ENCODE data around the gene VGLL4.
"Not testable (repeated sequence)": the region's sequence is repeated elsewhere in the genome, so short reads cannot be mapped to it uniquely, and the experiment has no call there.

Gene VGLL4

GRCh38 chr3:11523572-11524101 is 120.1 kb downstream of the VGLL4 start:
- DNase-seq, result no peak

- no peak for DNase-seq
Measured at GRCh38 chr3:11522953-11523571, 120.7 kb downstream of the VGLL4 start.

GRCh38 chr3:11522398-11522715 is 121.4 kb downstream of the VGLL4 start:
- DNase-seq, result no peak

DNA sequence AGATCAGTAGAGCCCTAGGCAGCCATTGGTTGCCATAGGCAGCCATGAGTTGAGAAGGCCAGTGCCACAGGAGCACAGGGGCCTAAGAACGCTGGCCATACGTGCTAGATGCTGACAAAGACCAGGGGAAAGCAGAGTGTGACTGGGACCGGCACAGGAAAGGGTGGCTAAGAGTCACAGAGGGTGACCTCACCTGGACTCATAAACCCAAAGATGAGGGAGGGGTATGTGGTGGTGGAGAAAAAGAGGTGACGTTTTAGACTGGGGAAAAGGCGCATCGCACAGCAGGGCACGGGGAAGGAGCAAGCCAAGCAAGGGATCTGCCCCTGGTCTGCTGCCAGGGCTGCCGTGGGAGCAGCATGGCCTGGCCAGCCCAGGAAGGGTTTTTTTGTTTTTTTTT is 122.5 kb downstream of the VGLL4 start:
- no peak for DNase-seq

GRCh38 chr3:11517601-11518000 is 126.1 kb downstream of the VGLL4 start:
- no peak for DNase-seq

GRCh38 chr3:11514191-11514821 is 129.4 kb downstream of the VGLL4 start:
- DNase-seq, result no peak

DNA sequence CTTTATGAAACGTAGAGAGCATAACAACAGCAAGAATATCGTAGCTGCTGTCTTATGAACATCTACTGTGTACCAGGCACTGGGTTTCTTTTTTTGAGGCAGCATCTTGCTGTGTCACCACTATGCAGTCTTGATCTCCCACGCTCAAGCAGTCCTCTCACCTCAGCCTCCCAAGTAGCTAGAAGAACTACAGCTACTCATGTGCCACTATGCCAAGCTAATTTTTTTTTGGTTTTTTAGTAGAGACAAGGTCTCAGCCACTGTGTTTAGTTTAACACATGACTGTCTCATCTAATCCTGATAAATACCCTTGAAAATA is 129.9 kb downstream of the VGLL4 start:
- DNase-seq, result no peak

GRCh38 chr3:11513125-11513816 is 130.4 kb downstream of the VGLL4 start:
- DNase-seq, result not testable (repeated sequence)

DNA sequence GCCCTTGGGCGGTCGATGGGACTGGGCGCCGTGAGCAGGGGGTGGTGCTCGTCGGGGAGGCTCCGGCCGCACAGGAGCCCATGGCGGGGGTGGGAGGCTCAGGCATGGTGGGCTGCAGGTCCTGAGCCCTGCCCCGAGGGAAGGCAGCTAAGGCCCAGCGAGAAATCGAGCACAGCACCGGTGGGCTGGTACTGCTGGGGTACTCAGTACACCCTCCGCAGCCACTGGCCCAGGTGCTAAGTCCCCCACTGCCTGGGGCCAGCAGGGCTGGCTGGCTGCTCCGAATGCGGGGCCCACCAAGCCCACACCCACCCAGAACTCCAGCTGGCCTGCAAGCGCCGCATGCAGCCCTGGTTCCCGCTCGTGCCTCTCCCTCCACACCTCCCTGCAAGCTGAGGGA is 132.1 kb downstream of the VGLL4 start:
- not testable (repeated sequence) for DNase-seq

DNA sequence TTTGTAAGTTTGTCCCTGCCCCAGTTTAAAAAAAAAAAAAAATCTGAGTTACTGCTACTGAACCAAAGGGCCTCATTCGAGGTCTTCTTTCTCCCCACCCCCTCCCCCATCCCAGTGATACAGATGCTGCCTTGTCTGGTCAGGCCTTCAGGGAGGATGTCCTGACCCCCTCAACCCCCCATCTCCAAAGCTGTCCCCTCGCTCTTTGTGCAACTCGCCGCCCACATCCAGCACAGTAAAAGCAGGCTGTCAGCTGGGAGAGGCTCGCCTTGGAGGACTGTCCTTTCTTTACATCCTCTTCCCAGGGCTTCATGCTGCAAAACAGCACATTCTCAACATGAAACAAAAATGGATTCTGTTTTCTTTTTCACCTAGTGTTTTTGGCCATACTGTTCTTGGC is 133.4 kb downstream of the VGLL4 start:
- DNase-seq, result no peak

- DNase-seq, result no peak
Measured at GRCh38 chr3:11510001-11510340, 133.7 kb downstream of the VGLL4 start.

GRCh38 chr3:11509173-11510000 is 134.3 kb downstream of the VGLL4 start:
- no peak for DNase-seq

DNA sequence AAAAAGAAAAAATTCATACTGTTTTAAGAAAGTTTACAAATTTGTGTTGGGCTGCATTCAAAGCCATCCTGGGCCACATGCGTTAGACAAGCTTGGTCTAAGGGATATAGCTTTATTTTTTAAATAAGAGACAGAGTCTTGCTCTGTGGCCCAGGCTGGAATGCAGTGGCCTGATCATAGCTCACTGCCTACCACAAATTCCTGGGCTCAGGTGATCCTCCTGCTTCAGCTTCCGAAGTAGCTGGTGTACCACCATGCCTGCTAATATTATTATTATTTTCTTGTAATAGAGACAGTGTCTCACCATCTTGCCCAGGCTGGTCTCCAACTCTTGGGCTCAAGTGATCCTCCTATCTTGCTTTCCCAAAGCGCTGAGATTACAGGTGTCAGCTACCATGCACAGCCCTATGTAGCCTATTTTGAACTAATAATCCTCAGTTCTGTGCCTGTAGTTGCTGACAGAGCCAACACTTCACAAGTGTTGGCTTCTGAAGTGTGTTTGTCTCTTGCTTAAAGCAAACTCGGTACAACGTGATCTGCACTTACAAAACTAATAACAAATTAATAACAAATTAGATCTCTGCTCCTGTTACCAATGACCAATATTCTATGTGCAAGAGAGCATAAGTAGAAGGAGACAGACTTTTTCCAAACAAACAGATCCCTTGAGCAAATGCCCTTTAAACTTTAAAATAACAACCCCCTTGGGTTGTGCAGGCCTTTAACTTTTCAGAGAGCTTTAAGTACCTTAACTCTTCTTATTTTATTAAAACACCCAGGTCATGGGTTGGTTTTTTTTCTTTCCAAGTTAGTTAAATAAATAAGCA is 135.2 kb downstream of the VGLL4 start:
- no peak for DNase-seq

DNA sequence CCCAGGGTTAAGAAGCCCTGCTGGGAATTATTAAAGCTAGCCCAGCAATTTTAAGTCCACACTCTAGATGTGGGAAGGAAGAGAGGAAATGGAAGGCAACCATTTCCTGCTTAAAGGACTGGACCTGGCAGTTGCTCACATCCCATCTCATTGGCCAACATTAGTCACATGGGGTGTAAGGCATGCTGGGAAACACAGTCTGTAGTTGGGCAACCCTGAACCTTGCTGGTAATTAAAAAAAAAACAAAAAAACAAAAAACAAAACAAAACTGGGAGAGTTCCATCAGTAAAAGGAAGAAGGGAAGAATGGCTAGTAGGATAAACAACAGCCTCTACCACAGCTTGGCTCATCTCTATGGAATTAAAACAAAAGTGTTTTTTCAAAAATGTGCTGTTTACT is 136.0 kb downstream of the VGLL4 start:
- DNase-seq, result no peak
